GM12873 (cell line): ENCODE results near the gene CTLA4.

Experiments used
- CTCF ChIP-seq: IDR thresholded peaks from 2 replicates; pipeline ENCODE4 v1.5.1; 2012; ENCODE audit warnings: low read depth, mild to moderate bottlenecking, moderate library complexity, low read length, control low read depth; ENCODE audit not compliant: insufficient read depth; ENCODE audit errors: missing control alignments

CTLA4 gene

GRCh38 chr2:203867561-203868200, at the start of gene CTLA4:
Gene CTLA4 (plus strand): TSS chr2:203867771. CDS start chr2:203867943, 172 bp downstream.
- TF ChIP-seq CTCF, result no peak

GRCh38 chr2:203818656-203819055, 48.9 kb upstream of the CTLA4 start:
- no peak for TF ChIP-seq CTCF

GRCh38 chr2:203819434-203820133, 48.0 kb upstream of the CTLA4 start:
- TF ChIP-seq CTCF, result no peak

GRCh38 chr2:203820969-203821368, 46.6 kb upstream of the CTLA4 start:
- no peak for TF ChIP-seq CTCF

GRCh38 chr2:203822240-203822639, 45.3 kb upstream of the CTLA4 start:
- TF ChIP-seq CTCF, result no peak

- TF ChIP-seq CTCF, result no peak
Observed at GRCh38 chr2:203823173-203823572, 44.4 kb upstream of the CTLA4 start.

GRCh38 chr2:203824057-203824456, 43.5 kb upstream of the CTLA4 start:
- no peak for TF ChIP-seq CTCF
